IMR-90 (cell line): Measurements from ENCODE around the gene ZNF579.

Source experiments
- BHLHE40 ChIP-seq: fragments of 150-350 bp; IDR thresholded peaks from 2 replicates; pipeline ENCODE4 v1.6.1; 2016; ENCODE audit warnings: mild to moderate bottlenecking, low read depth, low read length
- CEBPB ChIP-seq: IDR thresholded peaks from 2 replicates; pipeline ENCODE4 v1.6.1; 2012; ENCODE audit warnings: low read depth, low read length, improper control_type of control experiment
- ELK1 ChIP-seq: fragments of 150-350 bp; IDR thresholded peaks from 2 replicates; pipeline ENCODE4 v1.6.1; 2016; ENCODE audit warnings: low read depth, mild to moderate bottlenecking, low read length, moderate library complexity, borderline replicate concordance
- FOS ChIP-seq: fragments of 150-350 bp; IDR thresholded peaks from 2 replicates; pipeline ENCODE4 v1.6.1; 2016; ENCODE audit warnings: low read depth, low read length
- MAZ ChIP-seq: IDR thresholded peaks from 2 replicates; pipeline ENCODE4 v1.6.1; 2012; ENCODE audit warnings: low read depth, mild to moderate bottlenecking, low read length, improper control_type of control experiment, moderate library complexity, borderline replicate concordance
- NFE2L2 ChIP-seq: fragments of 150-350 bp; IDR thresholded peaks from 2 replicates; pipeline ENCODE4 v1.6.1; 2016; ENCODE audit warnings: low read depth, mild to moderate bottlenecking, low read length
- POLR2A ChIP-seq: IDR thresholded peaks from 2 replicates; pipeline ENCODE4 v1.6.1; 2012; ENCODE audit warnings: mild to moderate bottlenecking, low read depth, low read length
- SMC3 ChIP-seq: fragments of 150-350 bp; IDR thresholded peaks from 2 replicates; pipeline ENCODE4 v1.6.1; 2016; ENCODE audit warnings: low read depth, mild to moderate bottlenecking, antibody characterized with exemption, low read length, moderate library complexity
- TF ChIP-seq, protein P1 (sequence below): conservative IDR thresholded peaks from 2 replicates; pipeline ENCODE4 v1.5.1; 2012; ENCODE audit warnings: mild to moderate bottlenecking, low read depth, low read length, improper control_type of control experiment
- TF ChIP-seq, protein P2 (sequence below): fragments of 150-350 bp; IDR thresholded peaks from 2 replicates; pipeline ENCODE4 v1.6.1; 2017; ENCODE audit warnings: mild to moderate bottlenecking, antibody characterized with exemption, low read length, low read depth

GRCh38 chr19:55615543-55616394 lies 35.1 kb upstream of the ZNF579 start:
- TF ChIP-seq BHLHE40 (no peak), ELK1 (no peak), MAZ (no peak), POLR2A (no peak), SMC3 (no peak), FOS (no peak), CEBPB (no peak), NFE2L2 (no peak)
- TF ChIP-seq, protein P1, sequence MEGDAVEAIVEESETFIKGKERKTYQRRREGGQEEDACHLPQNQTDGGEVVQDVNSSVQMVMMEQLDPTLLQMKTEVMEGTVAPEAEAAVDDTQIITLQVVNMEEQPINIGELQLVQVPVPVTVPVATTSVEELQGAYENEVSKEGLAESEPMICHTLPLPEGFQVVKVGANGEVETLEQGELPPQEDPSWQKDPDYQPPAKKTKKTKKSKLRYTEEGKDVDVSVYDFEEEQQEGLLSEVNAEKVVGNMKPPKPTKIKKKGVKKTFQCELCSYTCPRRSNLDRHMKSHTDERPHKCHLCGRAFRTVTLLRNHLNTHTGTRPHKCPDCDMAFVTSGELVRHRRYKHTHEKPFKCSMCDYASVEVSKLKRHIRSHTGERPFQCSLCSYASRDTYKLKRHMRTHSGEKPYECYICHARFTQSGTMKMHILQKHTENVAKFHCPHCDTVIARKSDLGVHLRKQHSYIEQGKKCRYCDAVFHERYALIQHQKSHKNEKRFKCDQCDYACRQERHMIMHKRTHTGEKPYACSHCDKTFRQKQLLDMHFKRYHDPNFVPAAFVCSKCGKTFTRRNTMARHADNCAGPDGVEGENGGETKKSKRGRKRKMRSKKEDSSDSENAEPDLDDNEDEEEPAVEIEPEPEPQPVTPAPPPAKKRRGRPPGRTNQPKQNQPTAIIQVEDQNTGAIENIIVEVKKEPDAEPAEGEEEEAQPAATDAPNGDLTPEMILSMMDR, result no peak
- TF ChIP-seq, protein P2, sequence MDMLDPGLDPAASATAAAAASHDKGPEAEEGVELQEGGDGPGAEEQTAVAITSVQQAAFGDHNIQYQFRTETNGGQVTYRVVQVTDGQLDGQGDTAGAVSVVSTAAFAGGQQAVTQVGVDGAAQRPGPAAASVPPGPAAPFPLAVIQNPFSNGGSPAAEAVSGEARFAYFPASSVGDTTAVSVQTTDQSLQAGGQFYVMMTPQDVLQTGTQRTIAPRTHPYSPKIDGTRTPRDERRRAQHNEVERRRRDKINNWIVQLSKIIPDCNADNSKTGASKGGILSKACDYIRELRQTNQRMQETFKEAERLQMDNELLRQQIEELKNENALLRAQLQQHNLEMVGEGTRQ, result no peak
